Heart left ventricle (tissue), 16 donors: ENCODE measurements around the gene PBX1. TPM values are rescaled to one million over a fixed set of nuclear protein-coding genes. Genes with fewer than 3 reads are reported as not detected.

Experiments
- ATAC-seq, 4 donors: fragments of 200-7000 bp; cut with Tn5 transposase; one replicate each; pipeline ENCODE4 v1.9.1; 2020 to 2022; ENCODE audit warnings: moderate library complexity in 4 of 4, mild to moderate bottlenecking in 3 of 4, moderate number of reproducible peaks in 1 of 4
- DNase-seq, 5 donors: peaks; one replicate each; pipeline ENCODE4 v3.0.0-alpha.2; 2020
- H3K27ac ChIP-seq, 12 donors: fragments of 200-600 bp; sonication (generic) in 4 of 12; one replicate each; pipeline versions ENCODE4 v1.5.0 to v1.8.0; 2016 to 2022; ENCODE audit warnings: mild to moderate bottlenecking in 2 of 12
- H3K27me3 ChIP-seq, 9 donors: fragments of 200-600 bp; sonication (generic) in 2 of 9; one replicate each; pipeline versions ENCODE4 v1.5.1 to v1.8.0; 2016 to 2022; ENCODE audit warnings: mild to moderate bottlenecking in 3 of 9
- H3K36me3 ChIP-seq, 9 donors: fragments of 200-600 bp; sonication (generic) in 2 of 9; one replicate each; pipeline versions ENCODE4 v1.5.0 to v1.8.0; 2018 to 2022; ENCODE audit warnings: mild to moderate bottlenecking in 2 of 9
- H3K4me1 ChIP-seq, 12 donors: fragments of 200-600 bp; sonication (generic) in 4 of 12; one replicate each; pipeline versions ENCODE4 v1.5.0 to v1.8.0; 2016 to 2022; ENCODE audit warnings: mild to moderate bottlenecking in 3 of 12
- H3K4me3 ChIP-seq, 12 donors: fragments of 200-600 bp; sonication (generic) in 4 of 12; one replicate each; pipeline versions ENCODE4 v1.5.0 to v1.8.0; 2017 to 2022; ENCODE audit warnings: mild to moderate bottlenecking in 9 of 12, moderate library complexity in 4 of 12
- H3K9me3 ChIP-seq, 12 donors: fragments of 200-600 bp; sonication (generic) in 4 of 12; one replicate each; pipeline versions ENCODE4 v1.5.0 to v1.8.0; 2016 to 2022; ENCODE audit warnings: mild to moderate bottlenecking in 1 of 12
- POLR2A ChIP-seq, 2 donors: fragments of 450-650 bp; IDR thresholded peaks; one replicate each; pipeline ENCODE4 v1.6.1; 2017; ENCODE audit warnings: antibody characterized with exemption in 2 of 2, mild to moderate bottlenecking in 2 of 2, moderate library complexity in 2 of 2
- WGBS, 4 donors: extraction: QIAGEN DNeasy Blood & Tissue Kit in 2 of 4; methylation state at CpG; one replicate each; pipeline versions ENCODE4 v1.1.5 to v1.1.7; 2013 to 2018; 5-methylcytosine and 5-hydroxymethylcytosine counted together
- intact Hi-C, 10 donors: fragments of 100-400 bp; cut with DNase I; formaldehyde crosslinking; loops; one replicate each; pipeline versions ENCODE4 v1.11.1 to v1.14.2; 2022
- polyA plus RNA-seq, 2 donors: library from polyadenylated mRNA; stranded (reverse); fragments of 200-250 nt; gene quantifications; one replicate each; pipeline ENCODE4 v1.2.3, GENCODE V29; 2013
- total RNA-seq, 9 donors: library from RNA; depleted of rRNA in 2 of 9; stranded (reverse); fragments of >200 nt in 2 of 9; fragmentation: NEBNext Ultra II Directional in 3 of 9; extraction: Animal tissue kit (Norgen Biotek cat#: 25700) in 3 of 9; gene quantifications; one replicate each; pipeline versions ENCODE4 v1.1.0 to v1.2.4, GENCODE V29; 2016 to 2023
- TF ChIP-seq, protein P1 (sequence below), 12 donors: fragments of 200-600 bp; sonication (generic) in 4 of 12; IDR thresholded peaks; one replicate each; pipeline versions ENCODE4 v1.5.0 to v1.8.0; 2018 to 2022; ENCODE audit warnings: antibody characterized with exemption in 12 of 12, mild to moderate bottlenecking in 5 of 12
- donor health status: ischemic (EF 13 %, LVEDD 7.1; RV severe dilation, severe dysfunction).
- donor health status: healthy with polysubstance abuse.
- donor health status: DM: no; HTN: yes; CAD: no.
- donor health status: DM: no; HTN: no; CAD: no.
- donor health status: ischemic (EF 25% LVEDD 6.9; RV normal size, moderate dysfunction).
- donor health status: ischemic (EF 25% LVEDD 5.7; RV mildly dilated, moderate dysfunction).
- donor health status: healthy.
- donor health status: DM: yes; HTN: yes; CAD: no.
- donor health status: ischemic (EF 35%, LVEDD 5.7; RV mildly dilated, moderate dysfunction).
- donor health status: nonischemic (EF 11% LVEDD 7.7; RV severe dilation, severe dysfunction).
- donor health status: DM: yes; HTN: yes; CAD: no.
- donor health status: PGD.
- donor health status: ischemic (EF 29% LVEDD 5.4; RV normal size, mild dysfunction).
- donor health status: nonischemic (EF 23%, LVEDD 6.1; RV moderate dilation, normal function).

Gene PBX1
- total and polyA plus RNA-seq, 11 donors: 15.2 to 78.2 (median 59.1) TPM

DNA sequence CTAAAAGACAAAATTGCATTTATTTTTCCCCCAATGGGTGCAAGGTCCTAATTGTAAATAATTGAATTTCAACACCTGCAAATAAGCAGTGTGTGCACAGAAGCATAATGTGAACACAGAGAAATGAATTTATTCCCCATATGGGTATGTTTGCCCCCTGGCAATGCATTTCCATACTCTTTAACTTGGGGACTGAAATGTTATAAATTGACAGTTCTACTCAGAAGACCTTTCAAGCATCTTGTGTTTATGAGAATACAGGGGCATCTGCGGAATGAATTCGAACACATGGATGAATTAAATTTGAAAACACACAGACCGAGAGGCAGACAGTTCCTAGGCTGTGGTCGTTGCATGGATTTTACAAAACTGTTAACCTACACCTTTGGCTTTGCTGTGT is 3.5 kb downstream of the PBX1 start:
- peaks cover 0 to 6% (median 0%) of the 10 kb centered on the region in 9 donors for H3K27me3 ChIP-seq
- peak overlapping the region; percentile 9 to 88 (median 73) for H3K4me3 ChIP-seq
- peaks cover 0 to 39% (median 19%) of the 10 kb centered on the region in 12 donors for H3K4me1 ChIP-seq
- WGBS, 4 donors: 31 to 36% (median 33%) methylated on average over 4 of the region's 4 CpGs
- TF ChIP-seq, protein P1, sequence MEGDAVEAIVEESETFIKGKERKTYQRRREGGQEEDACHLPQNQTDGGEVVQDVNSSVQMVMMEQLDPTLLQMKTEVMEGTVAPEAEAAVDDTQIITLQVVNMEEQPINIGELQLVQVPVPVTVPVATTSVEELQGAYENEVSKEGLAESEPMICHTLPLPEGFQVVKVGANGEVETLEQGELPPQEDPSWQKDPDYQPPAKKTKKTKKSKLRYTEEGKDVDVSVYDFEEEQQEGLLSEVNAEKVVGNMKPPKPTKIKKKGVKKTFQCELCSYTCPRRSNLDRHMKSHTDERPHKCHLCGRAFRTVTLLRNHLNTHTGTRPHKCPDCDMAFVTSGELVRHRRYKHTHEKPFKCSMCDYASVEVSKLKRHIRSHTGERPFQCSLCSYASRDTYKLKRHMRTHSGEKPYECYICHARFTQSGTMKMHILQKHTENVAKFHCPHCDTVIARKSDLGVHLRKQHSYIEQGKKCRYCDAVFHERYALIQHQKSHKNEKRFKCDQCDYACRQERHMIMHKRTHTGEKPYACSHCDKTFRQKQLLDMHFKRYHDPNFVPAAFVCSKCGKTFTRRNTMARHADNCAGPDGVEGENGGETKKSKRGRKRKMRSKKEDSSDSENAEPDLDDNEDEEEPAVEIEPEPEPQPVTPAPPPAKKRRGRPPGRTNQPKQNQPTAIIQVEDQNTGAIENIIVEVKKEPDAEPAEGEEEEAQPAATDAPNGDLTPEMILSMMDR (IDR thresholded peaks at IDR 0.05): no peak
- no peak for TF ChIP-seq POLR2A (IDR thresholded peaks at IDR 0.05)
- H3K27ac ChIP-seq: peak overlapping the region in 11 of 12 donors; percentile 26 to 87 (median 69)
- intact Hi-C loops: loop anchor here in 7 of 10 donors (5.0 to 10.0 kb wide), 8 partner anchors 45 to 225 kb away; no protein-coding TSS in a partner anchor
- DNase-seq (no peak), ATAC-seq (no peak)
- no peaks in the 10 kb centered on the region for H3K9me3 ChIP-seq
- H3K36me3 ChIP-seq: no peaks in the 10 kb centered on the region

DNA sequence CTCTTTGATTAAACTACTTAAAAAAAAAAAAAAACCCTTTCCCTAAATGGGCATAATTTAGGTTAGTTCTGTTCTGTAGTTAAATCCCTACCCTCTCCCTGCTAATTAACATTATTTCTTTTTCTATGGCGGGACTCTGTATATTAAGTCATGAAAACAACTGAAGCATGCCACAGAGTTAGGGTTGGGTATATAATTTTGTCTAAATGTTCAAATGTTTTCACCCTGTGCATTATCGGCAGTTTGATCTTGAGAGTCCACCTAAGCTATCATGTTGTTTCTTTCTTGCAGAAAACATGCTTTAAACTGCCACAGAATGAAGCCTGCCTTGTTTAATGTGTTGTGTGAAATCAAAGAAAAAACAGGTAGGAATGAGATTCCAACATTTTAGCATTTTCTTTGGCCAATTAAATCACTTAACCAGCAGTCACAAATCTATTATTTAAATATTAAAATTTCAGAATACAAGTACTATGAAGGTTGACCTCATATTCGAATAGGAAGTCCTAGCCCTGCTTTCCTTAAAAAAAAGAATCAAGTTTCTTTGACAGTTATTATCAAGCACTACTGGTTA is 4.0 kb downstream of the PBX1 start:
- no peak for ATAC-seq
- peak overlapping the region; percentile 26 to 87 (median 68) for H3K27ac ChIP-seq
- peak overlapping the region; percentile 9 to 88 (median 73) for H3K4me3 ChIP-seq
- no peaks in the 10 kb centered on the region for H3K9me3 ChIP-seq
- DNase-seq: no peak
- H3K36me3 ChIP-seq: no peaks in the 10 kb centered on the region
- intact Hi-C loops: loop anchor here in 7 of 10 donors (5.0 to 10.0 kb wide), 8 partner anchors 44 to 224 kb away; no protein-coding TSS in a partner anchor
- 23 to 32% (median 25%) methylated on average over 3 of the region's 3 CpGs for WGBS, 4 donors
- H3K4me1 ChIP-seq: peaks cover 0 to 36% (median 17%) of the 10 kb centered on the region in 12 donors
- TF ChIP-seq, protein P1 (IDR thresholded peaks at IDR 0.05): no peak
- no peak for TF ChIP-seq POLR2A (IDR thresholded peaks at IDR 0.05)
- H3K27me3 ChIP-seq: peaks cover 0 to 6% (median 0%) of the 10 kb centered on the region in 9 donors

DNA sequence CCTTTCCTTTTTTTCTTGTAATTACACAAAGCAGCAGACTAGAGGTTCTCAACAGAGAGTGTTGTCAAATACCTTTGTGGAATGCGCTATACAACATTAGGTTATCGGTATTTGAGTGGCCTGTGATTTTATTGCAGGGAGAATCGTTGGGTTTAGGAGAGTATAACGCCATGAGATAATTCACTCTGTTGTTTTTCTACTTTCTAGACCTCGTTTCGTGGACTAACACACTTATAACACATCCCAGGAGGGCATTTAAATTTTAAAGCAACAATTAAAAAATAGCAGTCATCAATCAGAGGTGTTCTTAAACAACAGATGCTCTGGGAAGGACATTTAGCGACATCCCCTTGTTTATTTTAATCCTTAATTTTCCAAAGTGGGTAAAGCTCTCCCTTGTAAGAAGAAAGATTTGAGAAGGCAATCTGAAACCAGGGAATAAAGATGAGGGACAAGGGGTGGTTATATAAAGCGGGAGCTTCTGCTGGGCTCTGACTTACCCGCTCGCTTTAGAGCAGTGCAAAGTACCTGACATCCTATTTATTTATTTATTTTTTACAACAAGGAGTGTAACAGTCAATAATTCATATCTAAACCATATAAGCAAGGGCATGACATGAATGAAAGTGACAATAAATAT is 4.9 kb downstream of the PBX1 start:
- H3K4me3 ChIP-seq: peak overlapping the region in 11 of 12 donors; percentile 15 to 88 (median 74)
- H3K36me3 ChIP-seq: peaks cover 0 to 7% (median 0%) of the 10 kb centered on the region in 9 donors
- no peaks in the 10 kb centered on the region for H3K9me3 ChIP-seq
- peaks cover 0 to 6% (median 0%) of the 10 kb centered on the region in 9 donors for H3K27me3 ChIP-seq
- TF ChIP-seq, protein P1 (IDR thresholded peaks at IDR 0.05): no peak
- no peak for TF ChIP-seq POLR2A (IDR thresholded peaks at IDR 0.05)
- peaks cover 0 to 41% (median 16%) of the 10 kb centered on the region in 12 donors for H3K4me1 ChIP-seq
- WGBS, 4 donors: 34 to 38% (median 36%) methylated on average over 10 of the region's 10 CpGs
- intact Hi-C loops: loop anchor here in 7 of 10 donors (5.0 to 10.0 kb wide), 8 partner anchors 43 to 223 kb away; no protein-coding TSS in a partner anchor
- no peak for ATAC-seq
- DNase-seq: no peak
- H3K27ac ChIP-seq: peak overlapping the region; percentile 26 to 87 (median 68)

DNA sequence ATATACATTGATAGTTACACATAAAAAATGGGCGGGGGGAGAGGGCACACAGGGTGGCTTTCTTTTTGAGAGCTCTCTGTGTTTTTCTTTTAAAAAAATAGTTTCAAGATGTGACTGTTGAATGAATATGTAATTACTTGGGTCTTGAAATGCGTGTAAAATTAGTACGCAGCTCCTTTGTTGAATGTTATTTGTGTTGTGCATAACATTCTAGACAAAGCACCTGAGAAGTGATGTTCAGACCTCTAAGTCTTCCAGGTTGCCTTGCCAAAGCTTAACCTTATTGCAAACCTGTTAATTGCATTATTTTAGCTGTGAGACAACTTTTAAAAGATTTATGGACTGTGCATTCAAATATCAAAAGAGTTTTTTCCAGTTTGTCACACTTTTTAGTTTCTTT is 5.4 kb downstream of the PBX1 start:
- Histone ChIP-seq H3K27me3 (peaks cover 0 to 6% (median 0%) of the 10 kb centered on the region in 9 donors), H3K9me3 (no peaks in the 10 kb centered on the region), H3K27ac (peak overlapping the region in 11 of 12 donors; percentile 3 to 87 (median 69)), H3K36me3 (peaks cover 0 to 12% (median 0%) of the 10 kb centered on the region in 9 donors), H3K4me1 (peaks cover 0 to 47% (median 17%) of the 10 kb centered on the region in 12 donors), H3K4me3 (peak overlapping the region in 11 of 12 donors; percentile 15 to 88 (median 74))
- 50 to 57% (median 52%) methylated on average over 3 of the region's 3 CpGs for WGBS, 4 donors
- TF ChIP-seq POLR2A (IDR thresholded peaks at IDR 0.05): no peak
- TF ChIP-seq, protein P1 (IDR thresholded peaks at IDR 0.05): no peak
- intact Hi-C loops: loop anchor here in 7 of 10 donors (5.0 to 10.0 kb wide), 8 partner anchors 43 to 223 kb away; no protein-coding TSS in a partner anchor
- no peak for DNase-seq
- no peak for ATAC-seq
